ENCODE results near the gene DNAJA4.
"Not testable (repeated sequence)": the region's sequence is repeated elsewhere in the genome, so short reads cannot be mapped to it uniquely, and the experiment has no call there.

DNAJA4 gene

GRCh38 chr15:78237146-78237545 lies 27.2 kb upstream of the DNAJA4 start:
- H3K27ac Mint-ChIP-seq, result no peak overlapping the region
- no peaks in the 10 kb centered on the region for H3K9me3 Mint-ChIP-seq (ENCODE audit: low read depth)
- no peak overlapping the region for H3K4me3 Mint-ChIP-seq
- H3K27me3 Mint-ChIP-seq, result peaks cover 4% of the 10 kb centered on the region
- H3K4me1 Mint-ChIP-seq (ENCODE audit: low read depth), result peaks cover 2% of the 10 kb centered on the region
- H3K36me3 Mint-ChIP-seq, result no peaks in the 10 kb centered on the region

- Mint-ChIP-seq H3K4me1 (ENCODE audit: low read depth) (peaks cover 2% of the 10 kb centered on the region), H3K27ac (no peak overlapping the region), H3K4me3 (no peak overlapping the region), H3K9me3 (ENCODE audit: low read depth) (no peaks in the 10 kb centered on the region), H3K36me3 (no peaks in the 10 kb centered on the region), H3K27me3 (peaks cover 2% of the 10 kb centered on the region)
Measured at GRCh38 chr15:78239811-78240210, 24.6 kb upstream of the DNAJA4 start.

- no peak overlapping the region for H3K27ac Mint-ChIP-seq
- H3K9me3 Mint-ChIP-seq (ENCODE audit: low read depth), result no peaks in the 10 kb centered on the region
- H3K4me3 Mint-ChIP-seq, result no peak overlapping the region
- peaks cover 2% of the 10 kb centered on the region for H3K27me3 Mint-ChIP-seq
- H3K4me1 Mint-ChIP-seq (ENCODE audit: low read depth), result peaks cover 2% of the 10 kb centered on the region
- H3K36me3 Mint-ChIP-seq, result no peaks in the 10 kb centered on the region
Measured at GRCh38 chr15:78241017-78241416, 23.3 kb upstream of the DNAJA4 start.

- H3K9me3 Mint-ChIP-seq (ENCODE audit: low read depth), result no peaks in the 10 kb centered on the region
- no peak overlapping the region for H3K27ac Mint-ChIP-seq
- H3K27me3 Mint-ChIP-seq, result peaks cover 2% of the 10 kb centered on the region
- no peak overlapping the region for H3K4me3 Mint-ChIP-seq
- H3K4me1 Mint-ChIP-seq (ENCODE audit: low read depth), result peaks cover 2% of the 10 kb centered on the region
- H3K36me3 Mint-ChIP-seq, result no peaks in the 10 kb centered on the region
Measured at GRCh38 chr15:78242128-78242527, 22.2 kb upstream of the DNAJA4 start.

GRCh38 chr15:78243058-78243457 lies 21.3 kb upstream of the DNAJA4 start:
- Mint-ChIP-seq H3K27ac (no peak overlapping the region), H3K4me3 (no peak overlapping the region), H3K36me3 (no peaks in the 10 kb centered on the region), H3K27me3 (peaks cover 2% of the 10 kb centered on the region), H3K9me3 (ENCODE audit: low read depth) (no peaks in the 10 kb centered on the region), H3K4me1 (ENCODE audit: low read depth) (peaks cover 2% of the 10 kb centered on the region)

- H3K27ac Mint-ChIP-seq, result no peak overlapping the region
- H3K36me3 Mint-ChIP-seq, result no peaks in the 10 kb centered on the region
- no peaks in the 10 kb centered on the region for H3K9me3 Mint-ChIP-seq (ENCODE audit: low read depth)
- peaks cover 2% of the 10 kb centered on the region for H3K27me3 Mint-ChIP-seq
- H3K4me3 Mint-ChIP-seq, result no peak overlapping the region
- H3K4me1 Mint-ChIP-seq (ENCODE audit: low read depth), result peaks cover 2% of the 10 kb centered on the region
Measured at GRCh38 chr15:78243491-78243941, 20.8 kb upstream of the DNAJA4 start.

GRCh38 chr15:78244101-78244500 lies 20.3 kb upstream of the DNAJA4 start:
- no peaks in the 10 kb centered on the region for H3K27me3 Mint-ChIP-seq
- H3K36me3 Mint-ChIP-seq, result no peaks in the 10 kb centered on the region
- peaks cover 2% of the 10 kb centered on the region for H3K4me1 Mint-ChIP-seq (ENCODE audit: low read depth)
- H3K27ac Mint-ChIP-seq, result no peak overlapping the region
- no peak overlapping the region for H3K4me3 Mint-ChIP-seq
- no peaks in the 10 kb centered on the region for H3K9me3 Mint-ChIP-seq (ENCODE audit: low read depth)

GRCh38 chr15:78244893-78245292 lies 19.5 kb upstream of the DNAJA4 start:
- H3K4me1 Mint-ChIP-seq (ENCODE audit: low read depth), result peaks cover 2% of the 10 kb centered on the region
- H3K4me3 Mint-ChIP-seq, result no peak overlapping the region
- no peaks in the 10 kb centered on the region for H3K27me3 Mint-ChIP-seq
- no peaks in the 10 kb centered on the region for H3K9me3 Mint-ChIP-seq (ENCODE audit: low read depth)
- no peaks in the 10 kb centered on the region for H3K36me3 Mint-ChIP-seq
- H3K27ac Mint-ChIP-seq, result no peak overlapping the region

GRCh38 chr15:78245392-78245791 lies 19.0 kb upstream of the DNAJA4 start:
- H3K4me3 Mint-ChIP-seq; H3K36me3 Mint-ChIP-seq; H3K4me1 Mint-ChIP-seq (ENCODE audit: low read depth); H3K27me3 Mint-ChIP-seq; H3K9me3 Mint-ChIP-seq (ENCODE audit: low read depth); H3K27ac Mint-ChIP-seq: not testable (repeated sequence)

GRCh38 chr15:78245976-78246620 lies 18.3 kb upstream of the DNAJA4 start:
- not testable (repeated sequence) for H3K9me3 Mint-ChIP-seq (ENCODE audit: low read depth); H3K4me1 Mint-ChIP-seq (ENCODE audit: low read depth); H3K36me3 Mint-ChIP-seq; H3K4me3 Mint-ChIP-seq; H3K27me3 Mint-ChIP-seq; H3K27ac Mint-ChIP-seq

GRCh38 chr15:78247911-78248310 lies 16.5 kb upstream of the DNAJA4 start:
- Mint-ChIP-seq H3K27me3 (no peaks in the 10 kb centered on the region), H3K9me3 (ENCODE audit: low read depth) (no peaks in the 10 kb centered on the region), H3K27ac (no peak overlapping the region)

GRCh38 chr15:78249131-78249530 lies 15.2 kb upstream of the DNAJA4 start:
- no peaks in the 10 kb centered on the region for H3K27me3 Mint-ChIP-seq
- H3K4me1 Mint-ChIP-seq (ENCODE audit: low read depth), result no peaks in the 10 kb centered on the region
- H3K4me3 Mint-ChIP-seq, result no peak overlapping the region
- H3K27ac Mint-ChIP-seq, result no peak overlapping the region
- no peaks in the 10 kb centered on the region for H3K36me3 Mint-ChIP-seq
- H3K9me3 Mint-ChIP-seq (ENCODE audit: low read depth), result no peaks in the 10 kb centered on the region

More at GRCh38 chr15:78247911-78248310, 16.5 kb upstream of the DNAJA4 start:
- H3K36me3 Mint-ChIP-seq, result no peaks in the 10 kb centered on the region
- no peaks in the 10 kb centered on the region for H3K4me1 Mint-ChIP-seq (ENCODE audit: low read depth)
- H3K4me3 Mint-ChIP-seq, result no peak overlapping the region

- Mint-ChIP-seq H3K9me3 (ENCODE audit: low read depth) (no peaks in the 10 kb centered on the region), H3K27ac (no peak overlapping the region), H3K36me3 (no peaks in the 10 kb centered on the region), H3K27me3 (no peaks in the 10 kb centered on the region), H3K4me1 (ENCODE audit: low read depth) (no peaks in the 10 kb centered on the region), H3K4me3 (no peak overlapping the region)
Measured at GRCh38 chr15:78251136-78251535, 13.2 kb upstream of the DNAJA4 start.

GRCh38 chr15:78255421-78256043 lies 8.8 kb upstream of the DNAJA4 start:
- Mint-ChIP-seq H3K27ac (no peak overlapping the region), H3K4me1 (ENCODE audit: low read depth) (no peaks in the 10 kb centered on the region), H3K4me3 (no peak overlapping the region), H3K27me3 (peaks cover 1% of the 10 kb centered on the region), H3K9me3 (ENCODE audit: low read depth) (no peaks in the 10 kb centered on the region), H3K36me3 (no peaks in the 10 kb centered on the region)

GRCh38 chr15:78256044-78256437 lies 8.3 kb upstream of the DNAJA4 start:
- Mint-ChIP-seq H3K9me3 (ENCODE audit: low read depth) (no peaks in the 10 kb centered on the region), H3K4me1 (ENCODE audit: low read depth) (no peaks in the 10 kb centered on the region), H3K27ac (no peak overlapping the region), H3K36me3 (no peaks in the 10 kb centered on the region), H3K4me3 (no peak overlapping the region), H3K27me3 (peaks cover 1% of the 10 kb centered on the region)

GRCh38 chr15:78257681-78258080 lies 6.7 kb upstream of the DNAJA4 start:
- H3K36me3 Mint-ChIP-seq, result no peaks in the 10 kb centered on the region
- H3K4me1 Mint-ChIP-seq (ENCODE audit: low read depth), result no peaks in the 10 kb centered on the region
- peaks cover 1% of the 10 kb centered on the region for H3K27me3 Mint-ChIP-seq
- no peaks in the 10 kb centered on the region for H3K9me3 Mint-ChIP-seq (ENCODE audit: low read depth)
- no peak overlapping the region for H3K4me3 Mint-ChIP-seq
- H3K27ac Mint-ChIP-seq, result no peak overlapping the region

Measured in activated naive CD8-positive, alpha-beta T cell (primary cell).